HG03039 (cell line): ENCODE data around the gene CCL24.
A peak's percentile ranks its signal among the peaks of the same experiment; 100 is the strongest.
"Not testable (repeated sequence)": the region's sequence is repeated elsewhere in the genome, so short reads cannot be mapped to it uniquely, and the experiment has no call there.

Experiments used
- ATAC-seq: cut with Tn5 transposase; IDR thresholded peaks from one replicate; pipeline ENCODE4 v1.9.1; 2021; ENCODE audit warnings: mild to moderate bottlenecking, moderate library complexity; ENCODE audit not compliant: unreplicated experiment

CCL24 gene, protein sequence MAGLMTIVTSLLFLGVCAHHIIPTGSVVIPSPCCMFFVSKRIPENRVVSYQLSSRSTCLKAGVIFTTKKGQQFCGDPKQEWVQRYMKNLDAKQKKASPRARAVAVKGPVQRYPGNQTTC

DNA sequence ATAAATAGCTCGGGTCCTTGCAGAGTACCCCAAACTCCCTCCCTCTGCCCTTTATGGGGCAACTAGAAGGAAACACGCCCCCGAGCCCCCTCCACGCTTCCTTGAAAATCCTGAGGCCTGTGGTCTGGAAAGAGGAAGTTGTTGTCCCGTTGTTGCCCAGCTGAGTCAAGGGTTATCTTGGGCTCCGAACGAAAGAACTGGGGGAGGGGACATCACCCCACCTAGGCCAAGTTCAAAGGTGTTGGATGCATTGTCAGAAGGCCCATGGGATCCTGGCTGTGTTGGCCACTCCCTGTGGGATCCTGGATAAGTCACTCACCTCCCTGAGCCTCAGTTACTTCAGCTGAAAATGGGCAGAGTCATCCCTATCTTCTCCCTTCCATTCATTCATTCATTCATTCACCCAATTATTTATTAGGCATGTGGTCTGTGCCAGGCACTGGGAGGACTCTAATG is at the start of gene CCL24:
CCL24 (minus strand) TSS at position 26 of the 456 bp plus-strand sequence. CDS start 91 bp downstream, outside the sequence.
- ATAC-seq, result no peak

DNA sequence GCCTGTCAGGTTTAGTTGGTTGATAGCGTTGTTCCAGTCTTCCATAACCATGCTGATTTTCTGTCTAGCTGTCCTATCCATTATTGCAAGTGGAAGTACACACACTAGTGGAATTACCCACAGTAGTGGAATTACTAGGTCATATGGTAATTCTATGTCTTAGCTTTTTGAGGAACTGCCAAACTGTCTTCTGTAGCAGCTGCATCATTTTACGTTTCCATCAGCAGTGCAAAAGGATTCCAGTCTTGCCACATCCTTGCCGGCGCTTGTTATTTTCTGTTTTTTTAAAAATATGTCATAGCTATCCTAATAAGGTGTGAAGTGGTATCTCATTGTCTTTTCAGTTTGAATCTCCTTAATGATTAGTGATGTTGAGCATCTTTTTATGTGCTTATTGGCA is 48.0 kb upstream of the CCL24 start:
- no peak for ATAC-seq

- ATAC-seq, result no peak
Observed at GRCh38 chr7:75858410-75858809, 44.8 kb upstream of the CCL24 start.

GRCh38 chr7:75856536-75856935 is 42.9 kb upstream of the CCL24 start:
- ATAC-seq, result no peak

DNA sequence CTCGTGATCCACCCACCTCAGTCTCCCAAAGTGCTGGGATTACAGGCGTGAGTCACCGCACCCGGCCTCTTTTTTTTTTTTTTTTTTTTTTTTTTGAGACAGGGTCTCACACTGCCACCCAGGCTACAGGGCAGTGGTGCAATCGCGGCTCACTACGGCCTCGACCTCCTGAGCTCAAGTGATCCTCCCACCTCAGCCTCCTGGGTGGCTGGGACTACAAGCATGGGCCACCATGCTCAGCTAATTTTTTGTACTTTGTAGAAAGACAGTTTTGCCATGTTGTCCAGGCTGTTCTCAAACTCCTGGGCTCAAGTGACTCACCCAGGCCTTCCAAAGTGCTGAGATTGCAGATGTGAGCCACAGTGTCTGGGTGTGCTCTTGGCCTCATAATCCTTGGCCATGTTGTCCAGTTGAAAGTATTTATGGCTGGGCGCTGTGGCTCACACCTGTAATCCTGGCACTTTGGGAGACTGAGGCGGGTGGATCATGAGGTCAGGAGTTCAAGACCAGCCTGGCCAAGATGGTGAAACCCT is 41.3 kb upstream of the CCL24 start:
- ATAC-seq, result not testable (repeated sequence)

DNA sequence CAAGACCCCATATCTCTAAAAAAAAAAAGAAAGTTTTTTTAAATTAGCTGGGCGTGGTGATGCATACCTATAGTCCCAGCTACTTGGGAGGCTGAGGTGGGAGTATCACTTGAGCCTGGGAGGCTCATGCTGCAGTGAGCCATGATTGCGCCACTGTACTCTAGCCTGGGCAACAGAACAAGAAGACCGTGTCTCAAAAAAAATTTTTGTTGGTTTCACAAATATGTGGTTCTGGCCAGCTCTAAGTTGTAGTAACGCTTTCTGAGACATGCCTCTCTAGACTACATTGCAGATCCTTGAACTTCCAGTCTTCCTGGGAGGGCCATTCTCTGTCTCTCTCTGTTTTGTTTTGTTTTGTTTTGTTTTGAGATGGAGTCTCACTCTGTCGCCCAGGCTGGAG is 40.6 kb upstream of the CCL24 start:
- no peak for ATAC-seq

DNA sequence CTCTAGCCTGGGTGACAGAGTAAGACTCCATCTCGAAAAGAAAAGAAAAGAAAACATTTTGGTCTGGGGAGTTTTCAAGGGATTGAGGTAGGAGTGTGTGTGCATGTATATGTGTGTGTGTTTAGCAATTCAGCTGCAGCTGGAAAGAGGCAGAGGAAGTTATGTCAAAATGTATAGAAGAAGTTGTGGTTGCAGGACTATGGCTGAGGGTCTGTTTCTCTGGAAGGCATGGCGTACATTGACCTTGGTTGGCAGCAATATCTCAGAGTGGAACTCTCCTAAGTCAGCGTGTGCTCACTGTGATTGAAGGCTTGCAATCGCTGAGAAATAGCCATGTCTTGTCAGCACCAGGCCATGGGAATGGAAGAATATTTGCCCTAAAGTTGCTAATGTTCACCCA is 36.6 kb upstream of the CCL24 start:
- no peak for ATAC-seq

GRCh38 chr7:75849573-75849972 is 36.0 kb upstream of the CCL24 start:
- ATAC-seq, result no peak

GRCh38 chr7:75847707-75848106 is 34.1 kb upstream of the CCL24 start:
- ATAC-seq, result no peak

DNA sequence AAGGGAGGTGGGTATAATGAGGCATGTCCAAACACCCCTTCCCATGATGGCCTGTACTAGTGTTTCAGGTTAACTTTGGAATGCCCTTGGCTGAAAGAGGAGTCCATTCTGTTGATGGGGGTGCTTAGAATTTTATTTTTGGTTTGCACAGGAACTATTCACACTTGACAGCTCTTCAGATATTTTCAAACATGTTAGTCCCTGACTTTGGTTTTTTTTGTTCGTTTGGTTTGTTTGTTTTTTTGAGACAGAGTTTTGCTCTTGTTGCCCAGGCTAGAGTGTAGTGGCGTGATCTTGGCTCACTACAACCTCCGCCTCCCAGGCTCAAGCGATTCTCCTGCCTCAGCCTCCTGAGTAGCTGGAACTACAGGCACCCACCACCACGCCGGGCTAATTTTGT is 31.5 kb upstream of the CCL24 start:
- not testable (repeated sequence) for ATAC-seq

DNA sequence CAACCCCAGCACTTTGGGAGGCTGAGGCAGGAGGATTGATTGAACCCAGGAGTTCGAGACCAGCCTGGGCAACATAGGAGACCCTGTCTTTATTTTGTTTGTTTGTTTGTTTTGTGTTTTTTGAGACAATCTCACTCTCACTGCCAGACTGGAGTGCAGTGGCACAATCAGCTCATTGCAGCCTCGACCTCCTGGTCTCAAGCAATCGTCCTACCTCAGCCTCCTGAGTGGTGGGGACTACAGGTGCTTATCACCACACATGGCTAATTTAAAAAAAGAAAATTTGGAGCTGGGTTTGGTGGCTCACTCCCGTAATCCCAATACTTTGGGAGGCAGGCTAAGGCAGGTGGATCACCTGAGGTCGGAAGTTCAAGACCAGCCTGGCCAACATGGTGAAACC is 30.6 kb upstream of the CCL24 start:
- no peak for ATAC-seq

GRCh38 chr7:75843613-75844116 is 30.1 kb upstream of the CCL24 start:
- ATAC-seq, result no peak

- ATAC-seq, result peak; percentile 71
Observed at GRCh38 chr7:75842836-75843446, 29.3 kb upstream of the CCL24 start.

GRCh38 chr7:75840029-75840428 is 26.4 kb upstream of the CCL24 start:
- no peak for ATAC-seq

GRCh38 chr7:75838281-75838930 is 24.8 kb upstream of the CCL24 start:
- not testable (repeated sequence) for ATAC-seq

GRCh38 chr7:75836798-75837197 is 23.2 kb upstream of the CCL24 start:
- no peak for ATAC-seq

DNA sequence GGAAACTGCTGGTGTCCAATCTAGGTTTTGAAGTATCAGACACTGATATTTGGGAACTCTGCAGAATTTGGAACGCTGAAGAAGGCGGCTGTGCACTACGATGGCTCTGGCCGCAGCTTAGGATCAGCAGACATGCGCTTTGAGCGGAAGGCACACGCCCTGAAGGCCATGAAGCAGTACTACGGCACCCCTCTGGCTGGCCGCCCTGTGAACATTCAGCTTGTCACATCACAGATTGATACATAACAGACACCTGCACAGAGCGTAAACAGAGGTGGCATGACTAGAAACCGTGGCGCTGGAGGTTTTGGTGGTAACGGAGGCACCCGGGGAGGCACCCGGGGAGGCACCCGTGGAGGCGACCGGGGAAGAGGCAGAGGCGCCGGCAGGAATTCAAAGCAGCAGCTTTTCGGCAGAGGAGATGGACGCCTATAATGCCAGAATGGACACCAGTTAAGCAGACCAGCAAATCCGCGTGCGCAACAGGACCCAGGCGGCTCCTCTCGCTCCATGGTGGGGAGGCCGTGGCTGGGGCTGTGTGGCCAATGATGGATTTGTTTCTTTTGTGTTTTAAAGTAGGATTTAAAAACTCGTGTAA is 22.2 kb upstream of the CCL24 start:
- no peak for ATAC-seq

DNA sequence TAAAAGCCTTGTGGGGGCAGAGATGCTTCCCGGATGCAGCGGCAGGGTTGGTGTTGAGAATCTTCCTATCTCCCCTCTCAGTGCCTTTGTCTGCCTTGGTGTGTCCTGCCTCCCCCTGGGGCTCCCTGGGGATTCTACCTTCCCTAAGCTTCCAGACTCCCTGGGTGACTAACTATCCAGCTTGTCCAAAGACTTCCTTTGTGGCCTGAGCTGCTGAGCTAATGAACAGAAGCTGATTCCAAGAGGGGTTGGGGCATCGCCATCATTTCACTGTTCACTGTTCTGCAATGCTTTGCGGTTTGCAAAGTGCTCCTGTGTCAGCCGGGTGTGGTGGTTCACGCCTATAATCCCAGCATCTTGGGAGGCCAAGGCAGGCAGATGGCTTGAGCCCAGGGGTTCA is 20.1 kb upstream of the CCL24 start:
- ATAC-seq, result not testable (repeated sequence)

DNA sequence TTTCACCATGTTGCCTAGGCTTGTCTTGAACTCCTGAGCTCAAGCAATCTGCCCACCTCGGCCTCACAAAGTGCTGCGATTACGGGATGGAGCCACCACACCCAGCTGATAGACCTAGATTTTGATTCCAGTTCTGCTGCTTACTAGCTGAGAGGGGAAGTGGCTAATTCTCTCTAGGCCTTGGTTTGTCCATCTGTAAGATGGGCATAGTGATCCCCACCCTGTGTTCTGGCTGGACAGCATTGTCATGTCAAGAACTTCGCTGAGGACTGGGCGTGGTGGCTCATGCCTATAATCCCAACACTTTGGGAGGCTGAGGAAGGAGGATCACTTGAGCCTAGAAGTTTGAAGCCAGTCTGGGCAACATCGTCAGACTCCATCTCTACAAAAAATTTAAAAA is 17.4 kb upstream of the CCL24 start:
- no peak for ATAC-seq

GRCh38 chr7:75829656-75830055 is 16.1 kb upstream of the CCL24 start:
- not testable (repeated sequence) for ATAC-seq

DNA sequence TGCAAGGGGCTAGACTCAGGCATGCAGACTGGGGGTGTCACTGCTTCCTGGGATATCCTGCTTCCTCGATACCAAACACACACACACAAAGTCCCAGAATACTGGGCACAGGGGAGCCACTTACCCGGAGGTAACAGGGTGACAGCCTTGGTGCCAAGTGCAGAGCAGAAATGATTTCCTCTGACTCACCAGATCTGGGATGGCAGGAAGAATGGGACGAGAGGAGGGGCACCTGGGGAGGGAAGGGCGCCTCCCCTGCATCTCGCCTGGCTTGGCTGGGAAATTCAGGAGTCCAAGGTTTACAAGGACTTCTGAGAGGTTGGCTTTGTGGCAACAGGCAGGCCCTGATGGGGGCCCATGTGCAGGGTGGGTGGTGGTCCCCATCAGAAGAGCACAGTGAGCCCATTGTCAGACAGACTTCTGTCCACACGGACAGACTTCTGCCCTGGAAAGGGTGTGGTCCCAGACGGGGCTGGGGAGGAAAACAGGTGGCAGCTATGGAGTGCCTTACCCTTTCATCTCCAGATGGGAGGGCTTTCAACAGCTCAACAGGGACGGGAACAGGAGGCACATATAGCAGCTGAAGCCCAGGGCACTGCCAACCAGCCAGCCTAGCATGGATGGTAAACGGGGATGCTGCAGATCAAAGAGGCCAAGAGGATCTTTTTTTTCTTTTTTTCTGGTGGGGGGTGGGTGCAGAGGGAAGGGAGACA is 9.7 kb upstream of the CCL24 start:
- no peak for ATAC-seq
